GM10847 (cell line): ENCODE data around the gene FILIP1L.

Experiments used
- POLR2A ChIP-seq: IDR thresholded peaks from 2 replicates; pipeline ENCODE4 v1.6.1; 2011; ENCODE audit not compliant: insufficient read length; ENCODE audit errors: extremely low read depth

The FILIP1L gene

GRCh38 chr3:99953596-99953995, 160.7 kb downstream of the FILIP1L start:
- no peak for TF ChIP-seq POLR2A

GRCh38 chr3:99952306-99952705, 162.0 kb downstream of the FILIP1L start:
- TF ChIP-seq POLR2A, result no peak

GRCh38 chr3:99951701-99952100, 162.6 kb downstream of the FILIP1L start:
- TF ChIP-seq POLR2A, result no peak

- no peak for TF ChIP-seq POLR2A
Measured at GRCh38 chr3:99950921-99951320, 163.4 kb downstream of the FILIP1L start.

- no peak for TF ChIP-seq POLR2A
Measured at GRCh38 chr3:99949956-99950670, 164.2 kb downstream of the FILIP1L start.

- no peak for TF ChIP-seq POLR2A
Measured at GRCh38 chr3:99948467-99949089, 165.7 kb downstream of the FILIP1L start.

DNA sequence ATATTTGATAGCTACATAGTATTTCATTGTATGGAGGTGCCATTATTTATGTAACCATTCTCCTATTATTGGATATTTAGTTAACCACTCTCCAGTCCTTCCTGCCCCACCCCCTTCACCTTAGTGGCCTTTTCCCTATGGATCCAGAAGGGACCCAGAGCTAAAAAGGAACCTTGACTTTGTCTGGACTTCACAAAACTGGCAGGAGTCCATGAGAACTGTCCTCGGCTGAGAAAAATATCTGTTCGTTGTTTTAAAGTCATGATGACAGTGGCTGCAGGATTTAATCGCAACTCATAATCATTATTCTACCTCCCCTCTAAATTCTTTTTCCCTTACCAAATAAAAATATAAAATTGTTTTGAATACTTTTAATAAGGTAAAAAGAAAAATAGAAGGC, 166.9 kb downstream of the FILIP1L start:
- no peak for TF ChIP-seq POLR2A

DNA sequence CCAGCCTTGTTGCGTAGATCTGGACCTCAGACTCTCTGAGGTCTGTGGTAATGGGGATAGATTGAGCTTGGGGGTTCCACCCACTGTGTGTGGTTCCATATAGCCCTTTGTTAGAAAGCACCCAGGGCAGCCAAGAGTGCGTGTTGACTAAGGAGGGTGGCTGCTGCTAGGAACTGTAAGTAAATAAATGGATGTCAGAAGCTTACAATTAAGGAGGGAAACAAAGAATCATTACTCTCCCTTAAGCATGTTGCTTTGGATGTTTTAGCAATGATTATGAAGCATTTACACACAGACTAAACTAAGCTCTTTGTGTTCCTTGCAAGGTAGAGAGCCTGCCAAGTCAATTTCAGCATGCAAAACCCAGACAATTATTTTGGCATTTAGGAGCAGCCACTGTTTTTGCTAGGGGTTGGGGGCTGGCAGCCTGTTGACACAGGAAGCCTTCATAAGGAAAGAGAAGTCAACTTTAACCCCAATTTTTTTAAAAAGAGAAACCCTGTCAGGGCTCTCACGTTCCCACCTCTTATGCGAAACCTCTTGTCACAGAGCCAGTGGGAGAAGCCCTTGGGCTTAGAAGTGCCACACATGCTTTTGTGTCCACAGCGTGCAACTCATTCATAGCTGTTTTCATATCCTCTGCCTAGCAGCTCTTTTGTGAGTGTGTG, 168.8 kb downstream of the FILIP1L start:
- no peak for TF ChIP-seq POLR2A

GRCh38 chr3:99943931-99944761, 170.2 kb downstream of the FILIP1L start:
- no peak for TF ChIP-seq POLR2A

- TF ChIP-seq POLR2A, result no peak
Measured at GRCh38 chr3:99941211-99941610, 173.1 kb downstream of the FILIP1L start.

GRCh38 chr3:99940350-99940749, 174.0 kb downstream of the FILIP1L start:
- no peak for TF ChIP-seq POLR2A

- no peak for TF ChIP-seq POLR2A
Measured at GRCh38 chr3:99939876-99940275, 174.4 kb downstream of the FILIP1L start.

- TF ChIP-seq POLR2A, result no peak
Measured at GRCh38 chr3:99938270-99938911, 175.9 kb downstream of the FILIP1L start.

GRCh38 chr3:99934975-99935797, 179.1 kb downstream of the FILIP1L start:
- TF ChIP-seq POLR2A, result no peak

GRCh38 chr3:99933971-99934750, 180.1 kb downstream of the FILIP1L start:
- no peak for TF ChIP-seq POLR2A
